SK-MEL-5 (cell line): ENCODE measurements around the gene CFHR2. TPM values are rescaled to one million over a fixed set of nuclear protein-coding genes. Genes with fewer than 3 reads are reported as not detected.
"Not testable (repeated sequence)": the region's sequence is repeated elsewhere in the genome, so short reads cannot be mapped to it uniquely, and the experiment has no call there.

Source experiments
- DNase-seq: peaks from one replicate; pipeline ENCODE4 v3.0.0-alpha.2; 2016; ENCODE audit warnings: low read depth, low spot score
- in situ Hi-C: cut with HindIII; loops from 2 replicates; pipeline ENCODE4 v1.10.0; 2016; ENCODE audit warnings: low sequenced_read_pairs, high pct_unique_total_duplicates, low pct_unique_long_range_greater_than_20kb
- small RNA-seq, 2 experiments: library from RNA; depleted of rRNA; stranded (forward); fragments of <200 nt; gene quantifications; one replicate each; pipeline ENCODE3, GENCODE V24; 2014
- total RNA-seq: library from RNA; depleted of rRNA; stranded (reverse); fragments of >200 nt; shearing (Covaris generic); gene quantifications from 2 replicates; pipeline ENCODE4 v1.2.3, GENCODE V29; 2014; rRNA removed

Gene CFHR2
- total RNA-seq, 1 experiment from 2014 or later, result not detected

GRCh38 chr1:196982247-196982646 is 38.7 kb downstream of the CFHR2 start:
- in situ Hi-C loops, DNase-seq: not testable (repeated sequence)

GRCh38 chr1:196991919-196992651 is 48.5 kb downstream of the CFHR2 start:
- in situ Hi-C loops, DNase-seq: not testable (repeated sequence)

DNA sequence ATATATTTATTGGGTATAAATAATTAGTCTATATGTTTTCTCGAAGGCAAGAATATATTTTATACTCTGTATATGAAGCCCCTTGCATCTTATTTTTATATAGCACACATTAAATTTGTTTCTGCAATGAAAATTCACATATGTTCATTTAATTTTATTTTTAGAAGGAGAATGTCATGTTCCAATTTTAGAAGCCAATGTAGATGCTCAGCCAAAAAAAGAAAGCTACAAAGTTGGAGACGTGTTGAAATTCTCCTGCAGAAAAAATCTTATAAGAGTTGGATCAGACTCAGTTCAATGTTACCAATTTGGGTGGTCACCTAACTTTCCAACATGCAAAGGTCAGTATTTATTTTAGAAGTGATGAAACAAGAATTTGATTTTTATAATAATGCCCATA is 50.4 kb downstream of the CFHR2 start:
- in situ Hi-C loops, result no loop called here
- no peak for DNase-seq

DNA sequence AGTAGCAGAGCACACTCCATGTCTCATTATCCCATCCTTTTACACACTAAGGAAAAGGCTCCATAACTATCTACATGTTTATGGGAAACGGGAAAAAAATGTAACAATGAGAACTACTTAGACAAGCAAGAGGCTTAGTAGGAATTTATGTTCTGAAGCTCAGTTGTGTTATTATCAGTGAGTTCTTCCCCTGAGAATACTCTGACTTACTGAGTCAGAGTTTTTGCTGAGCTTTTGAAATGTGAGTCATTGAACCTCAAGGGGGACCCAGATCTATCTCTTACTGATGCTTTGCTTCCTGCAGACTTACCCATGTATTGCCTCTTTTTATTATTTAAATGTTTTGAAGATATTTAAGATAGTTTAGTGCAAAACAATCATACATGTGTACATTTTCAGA is 53.9 kb downstream of the CFHR2 start:
- no peak for DNase-seq
- in situ Hi-C loops, result no loop called here

GRCh38 chr1:197001828-197002227 is 58.3 kb downstream of the CFHR2 start:
- DNase-seq, result no peak
- in situ Hi-C loops, result no loop called here

- DNase-seq, result no peak
- in situ Hi-C loops, result no loop called here
These were observed 59.6 kb downstream of the CFHR2 start for GRCh38 chr1:197003132-197003531.

- DNase-seq, result no peak
- in situ Hi-C loops, result no loop called here
These were observed 65.3 kb downstream of the CFHR2 start for GRCh38 chr1:197008861-197009260.

Small RNA genes within 50 kb of the gene (small RNA-seq; reads per million reads assigned to genes)
- 0 reads per million in 2 experiments for gene AL139418.1

Other genes starting within 250 kb of the CFHR2 start
- gene CFHR3, start 168.9 kb upstream of the CFHR2 start, total RNA-seq, result not detected in 2 replicates
- not detected in 2 replicates for gene CFHR1, start 124.0 kb upstream of the CFHR2 start, total RNA-seq
- 0.11 TPM in 1 of 2 replicates, not detected in the other for gene CFHR4, start 55.7 kb upstream of the CFHR2 start, total RNA-seq
- gene CFHR5, start 33.8 kb downstream of the CFHR2 start, total RNA-seq, result not detected in 2 replicates
- not detected in 2 replicates for gene F13B, start 123.5 kb downstream of the CFHR2 start, total RNA-seq
- 20.7 and 20.9 TPM in 2 replicates for gene ASPM, start 202.9 kb downstream of the CFHR2 start, total RNA-seq